Liver (tissue), 9 donors: Measurements from ENCODE around the gene TPSB2. TPM values are rescaled to one million over a fixed set of nuclear protein-coding genes. Genes with fewer than 3 reads are reported as not detected.
"Not testable (repeated sequence)": the region's sequence is repeated elsewhere in the genome, so short reads cannot be mapped to it uniquely, and the experiment has no call there.

Experiments
- DNase-seq: peaks from one replicate; pipeline ENCODE4 v3.0.0-alpha.2; 2017; ENCODE audit warnings: low spot score
- H3K27ac ChIP-seq, 2 donors: one replicate each; pipeline ENCODE4 v1.7.0; 2013; ENCODE audit warnings: inconsistent platforms in 2 of 2, low read length in 2 of 2, control low read depth in 1 of 2, low read depth in 1 of 2, mild to moderate bottlenecking in 1 of 2
- H3K27me3 ChIP-seq, 4 donors: one replicate each; pipeline versions ENCODE4 v1.6.1 to v1.7.0; 2013; ENCODE audit warnings: low read length in 3 of 4, inconsistent platforms in 1 of 4, mild to moderate bottlenecking in 1 of 4, moderate library complexity in 1 of 4; ENCODE audit not compliant: control insufficient read depth in 4 of 4, insufficient read depth in 4 of 4
- H3K36me3 ChIP-seq, 4 donors: one replicate each; pipeline versions ENCODE4 v1.6.1 to v1.7.0; 2013; ENCODE audit warnings: low read length in 3 of 4, mild to moderate bottlenecking in 3 of 4, low read depth in 1 of 4, moderate library complexity in 1 of 4; ENCODE audit not compliant: control insufficient read depth in 4 of 4, insufficient read depth in 3 of 4
- H3K4me1 ChIP-seq, 4 donors: one replicate each; pipeline versions ENCODE4 v1.6.1 to v1.7.0; 2013; ENCODE audit warnings: low read length in 3 of 4, mild to moderate bottlenecking in 3 of 4, moderate library complexity in 1 of 4; ENCODE audit not compliant: control insufficient read depth in 4 of 4, insufficient read depth in 4 of 4
- H3K4me3 ChIP-seq, 3 donors: one replicate each; pipeline versions ENCODE4 v1.6.1 to v1.7.0; 2013; ENCODE audit warnings: low read length in 3 of 3, control low read depth in 1 of 3, low read depth in 1 of 3, mild to moderate bottlenecking in 1 of 3
- H3K9ac ChIP-seq, 2 donors: one replicate each; pipeline ENCODE4 v1.7.0; 2013; ENCODE audit warnings: low read length in 2 of 2, mild to moderate bottlenecking in 2 of 2, moderate library complexity in 2 of 2, control low read depth in 1 of 2, low read depth in 1 of 2
- H3K9me3 ChIP-seq, 4 donors: one replicate each; pipeline versions ENCODE4 v1.6.1 to v1.7.0; 2013; ENCODE audit warnings: low read length in 3 of 4; ENCODE audit not compliant: control insufficient read depth in 4 of 4
- EGR1 ChIP-seq, 2 donors: IDR thresholded peaks; 2 replicates each; pipeline ENCODE4 v1.6.1; 2016 to 2018; ENCODE audit warnings: antibody characterized with exemption in 2 of 2, low read depth in 2 of 2
- FOXA1 ChIP-seq: IDR thresholded peaks from 2 replicates; pipeline ENCODE4 v1.6.1; 2016; ENCODE audit warnings: antibody characterized with exemption
- FOXA2 ChIP-seq: IDR thresholded peaks from 2 replicates; pipeline ENCODE4 v1.6.1; 2016; ENCODE audit warnings: antibody characterized with exemption
- GABPA ChIP-seq, 2 donors: IDR thresholded peaks in 1 of 2; conservative IDR thresholded peaks in 1 of 2; 2 replicates each; pipeline ENCODE4 v1.6.1; 2016; ENCODE audit warnings: antibody characterized with exemption in 2 of 2, mild to moderate bottlenecking in 1 of 2, moderate library complexity in 1 of 2
- HNF4A ChIP-seq, 2 donors: conservative IDR thresholded peaks; 2 replicates each; pipeline ENCODE4 v1.6.1; 2016; ENCODE audit warnings: antibody characterized with exemption in 2 of 2, mild to moderate bottlenecking in 2 of 2
- HNF4G ChIP-seq: IDR thresholded peaks from 2 replicates; pipeline ENCODE4 v1.6.1; 2016; ENCODE audit warnings: antibody characterized with exemption
- JUND ChIP-seq, 2 donors: IDR thresholded peaks; 2 replicates each; pipeline ENCODE4 v1.6.1; 2016; ENCODE audit warnings: antibody characterized with exemption in 2 of 2
- NR2F2 ChIP-seq: IDR thresholded peaks from 2 replicates; pipeline ENCODE4 v1.6.1; 2016; ENCODE audit warnings: antibody characterized with exemption
- RAD21 ChIP-seq, 2 donors: IDR thresholded peaks; 2 replicates each; pipeline ENCODE4 v1.6.1; 2016; ENCODE audit warnings: antibody characterized with exemption in 2 of 2, mild to moderate bottlenecking in 2 of 2
- RXRA ChIP-seq, 2 donors: IDR thresholded peaks; 2 replicates each; pipeline ENCODE4 v1.6.1; 2017 to 2018; ENCODE audit warnings: antibody characterized with exemption in 2 of 2, mild to moderate bottlenecking in 1 of 2
- SP1 ChIP-seq: IDR thresholded peaks from 2 replicates; pipeline ENCODE4 v1.6.1; 2018; ENCODE audit warnings: antibody characterized with exemption, mild to moderate bottlenecking
- TAF1 ChIP-seq: conservative IDR thresholded peaks from 2 replicates; pipeline ENCODE4 v1.6.1; 2016; ENCODE audit warnings: antibody characterized with exemption, mild to moderate bottlenecking
- WGBS: extraction: QIAGEN DNeasy Blood & Tissue Kit; methylation state at CpG from one replicate; pipeline ENCODE4 v1.1.7; 2013; 5-methylcytosine and 5-hydroxymethylcytosine counted together
- polyA plus RNA-seq, 2 donors: library from polyadenylated mRNA; stranded (reverse) in 1 of 2; unstranded in 1 of 2; fragments of 200-250 nt in 1 of 2; fragments of >200 nt in 1 of 2; fragmentation: Nextera tagmentation in 1 of 2; extraction: Ambion mirVana in 1 of 2; gene quantifications; one replicate each; pipeline versions ENCODE4 v1.2.1 to v1.2.3, GENCODE V29; 2013 to 2015
- total RNA-seq, 2 donors: library from RNA; depleted of rRNA; stranded (reverse); fragments of >200 nt; gene quantifications; one replicate each; pipeline ENCODE4 v1.2.3, GENCODE V29; 2014
- TF ChIP-seq, protein P1 (sequence below): IDR thresholded peaks from 2 replicates; pipeline ENCODE4 v1.6.1; 2016; ENCODE audit warnings: antibody characterized with exemption
- TF ChIP-seq, protein P2 (sequence below): IDR thresholded peaks from 2 replicates; pipeline ENCODE4 v1.6.1; 2016; ENCODE audit warnings: antibody characterized with exemption
- TF ChIP-seq, protein P3 (sequence below): IDR thresholded peaks from 2 replicates; pipeline ENCODE4 v1.6.1; 2016; ENCODE audit warnings: antibody characterized with exemption, mild to moderate bottlenecking
- TF ChIP-seq, protein P4 (sequence below): IDR thresholded peaks from 2 replicates; pipeline ENCODE4 v1.6.1; 2016; ENCODE audit warnings: antibody characterized with exemption
- TF ChIP-seq, protein P5 (sequence below): fragments of 150-350 bp; IDR thresholded peaks from 2 replicates; pipeline ENCODE4 v1.5.1; 2017; ENCODE audit warnings: improper control_type of control experiment, low read depth, low read length; ENCODE audit not compliant: missing input control
- donor health status: healthy.
- donor health status: healthy.
- donor health status: healthy.
- donor health status: healthy.
- donor health status: healthy.

Gene TPSB2
- total RNA-seq = under 1 TPM; 0.09 to 0.67 TPM
- 10 to 100 TPM in 1 of 2 donors, under 1 TPM in 1; 0.24 to 12.7 TPM for polyA plus RNA-seq

DNA sequence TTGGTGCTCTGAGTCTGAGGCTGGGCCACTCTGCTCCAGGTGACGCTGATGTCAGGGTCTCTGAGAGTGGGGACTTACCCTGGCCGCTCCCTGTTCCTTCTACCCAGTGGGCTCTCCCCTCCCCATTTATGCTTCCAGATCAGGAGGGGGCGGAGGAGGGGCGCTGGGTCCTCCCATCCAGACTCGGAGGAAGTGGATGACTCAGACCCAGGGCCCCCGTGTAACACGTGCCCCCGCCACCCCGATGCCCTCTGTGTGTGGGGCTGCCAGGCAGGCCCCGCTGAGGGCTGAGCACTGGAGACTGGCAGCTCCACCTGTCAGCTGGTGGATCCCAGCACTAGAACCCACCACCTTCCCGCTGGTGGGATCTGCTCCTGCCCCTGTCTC, at the start of gene TPSB2:
TPSB2 (minus strand) TSS at position 101 of the 387 bp plus-strand sequence. CDS start 233 bp downstream, outside the sequence.
- not testable (repeated sequence) for H3K9me3 ChIP-seq, H3K27ac ChIP-seq, H3K27me3 ChIP-seq, H3K4me3 ChIP-seq, H3K4me1 ChIP-seq, DNase-seq, H3K9ac ChIP-seq, H3K36me3 ChIP-seq
- 100% methylated on average over 1 of the region's 11 CpGs for WGBS

DNA sequence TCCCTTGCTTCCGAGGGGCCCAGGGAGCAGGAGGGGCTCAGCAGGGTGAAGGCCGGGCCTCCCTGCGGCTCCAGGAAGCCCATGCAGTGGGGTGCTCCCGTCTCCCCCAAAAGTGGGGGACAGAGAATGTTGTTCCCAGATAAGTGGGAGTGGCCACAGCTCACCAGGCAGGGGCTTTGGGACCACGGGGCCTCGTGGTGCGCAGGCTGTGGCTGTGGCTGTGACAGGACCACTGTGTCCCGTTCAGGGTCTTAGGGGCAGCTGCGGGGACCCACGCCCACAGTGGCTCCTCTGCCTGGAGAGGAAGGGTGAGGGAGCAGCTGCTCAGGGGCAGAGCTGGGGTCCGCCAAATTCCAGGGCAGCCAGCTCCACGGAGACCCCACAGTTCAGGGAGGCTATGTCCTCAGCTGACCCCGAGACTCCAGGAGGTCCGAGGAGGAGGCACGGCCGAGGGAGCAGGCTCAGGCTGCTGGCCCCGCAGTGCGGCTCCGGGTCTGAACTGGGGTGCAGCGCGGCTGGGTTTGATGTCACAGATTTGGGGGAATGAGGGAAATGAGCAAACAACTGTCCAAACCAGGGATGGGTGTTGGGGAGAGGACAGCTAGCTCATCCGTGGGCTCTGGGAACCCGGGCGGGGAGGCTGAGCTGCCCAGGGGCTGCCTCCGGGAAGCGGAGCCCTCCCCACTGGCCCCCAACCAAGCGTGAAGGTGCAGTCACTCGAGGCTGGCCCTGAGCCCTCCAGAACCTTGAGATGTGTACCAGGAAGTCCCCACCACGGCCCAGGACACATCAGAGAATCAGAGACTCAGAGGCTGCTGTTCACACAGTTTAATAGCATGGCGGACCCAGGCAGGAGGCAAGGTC, 49.3 kb upstream of the TPSB2 start:
- Histone ChIP-seq H3K27ac (no peak overlapping the region), H3K9ac (no peak overlapping the region), H3K4me3 (no peak overlapping the region), H3K9me3 (no peaks in the 10 kb centered on the region), H3K27me3 (peaks cover 0 to 3% (median 0%) of the 10 kb centered on the region in 4 donors), H3K4me1 (no peaks in the 10 kb centered on the region), H3K36me3 (no peaks in the 10 kb centered on the region)
- DNase-seq = no peak
- TF ChIP-seq, protein P1, sequence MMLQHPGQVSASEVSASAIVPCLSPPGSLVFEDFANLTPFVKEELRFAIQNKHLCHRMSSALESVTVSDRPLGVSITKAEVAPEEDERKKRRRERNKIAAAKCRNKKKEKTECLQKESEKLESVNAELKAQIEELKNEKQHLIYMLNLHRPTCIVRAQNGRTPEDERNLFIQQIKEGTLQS = no peak
- no peak for TF ChIP-seq JUND (IDR thresholded peaks at IDR 0.05)
- TF ChIP-seq GABPA (IDR thresholded peaks at IDR 0.05 in 1 of 2, conservative IDR thresholded peaks at IDR 0.05 in 1 of 2) = no peak
- TF ChIP-seq FOXA1 = no peak
- no peak for TF ChIP-seq HNF4G
- TF ChIP-seq, protein P2, sequence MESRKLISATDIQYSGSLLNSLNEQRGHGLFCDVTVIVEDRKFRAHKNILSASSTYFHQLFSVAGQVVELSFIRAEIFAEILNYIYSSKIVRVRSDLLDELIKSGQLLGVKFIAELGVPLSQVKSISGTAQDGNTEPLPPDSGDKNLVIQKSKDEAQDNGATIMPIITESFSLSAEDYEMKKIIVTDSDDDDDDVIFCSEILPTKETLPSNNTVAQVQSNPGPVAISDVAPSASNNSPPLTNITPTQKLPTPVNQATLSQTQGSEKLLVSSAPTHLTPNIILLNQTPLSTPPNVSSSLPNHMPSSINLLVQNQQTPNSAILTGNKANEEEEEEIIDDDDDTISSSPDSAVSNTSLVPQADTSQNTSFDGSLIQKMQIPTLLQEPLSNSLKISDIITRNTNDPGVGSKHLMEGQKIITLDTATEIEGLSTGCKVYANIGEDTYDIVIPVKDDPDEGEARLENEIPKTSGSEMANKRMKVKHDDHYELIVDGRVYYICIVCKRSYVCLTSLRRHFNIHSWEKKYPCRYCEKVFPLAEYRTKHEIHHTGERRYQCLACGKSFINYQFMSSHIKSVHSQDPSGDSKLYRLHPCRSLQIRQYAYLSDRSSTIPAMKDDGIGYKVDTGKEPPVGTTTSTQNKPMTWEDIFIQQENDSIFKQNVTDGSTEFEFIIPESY = no peak
- no peak for TF ChIP-seq TAF1
- TF ChIP-seq FOXA2 = no peak
- TF ChIP-seq SP1 = no peak
- no peak for TF ChIP-seq RAD21 (IDR thresholded peaks at IDR 0.05)
- TF ChIP-seq, protein P3, sequence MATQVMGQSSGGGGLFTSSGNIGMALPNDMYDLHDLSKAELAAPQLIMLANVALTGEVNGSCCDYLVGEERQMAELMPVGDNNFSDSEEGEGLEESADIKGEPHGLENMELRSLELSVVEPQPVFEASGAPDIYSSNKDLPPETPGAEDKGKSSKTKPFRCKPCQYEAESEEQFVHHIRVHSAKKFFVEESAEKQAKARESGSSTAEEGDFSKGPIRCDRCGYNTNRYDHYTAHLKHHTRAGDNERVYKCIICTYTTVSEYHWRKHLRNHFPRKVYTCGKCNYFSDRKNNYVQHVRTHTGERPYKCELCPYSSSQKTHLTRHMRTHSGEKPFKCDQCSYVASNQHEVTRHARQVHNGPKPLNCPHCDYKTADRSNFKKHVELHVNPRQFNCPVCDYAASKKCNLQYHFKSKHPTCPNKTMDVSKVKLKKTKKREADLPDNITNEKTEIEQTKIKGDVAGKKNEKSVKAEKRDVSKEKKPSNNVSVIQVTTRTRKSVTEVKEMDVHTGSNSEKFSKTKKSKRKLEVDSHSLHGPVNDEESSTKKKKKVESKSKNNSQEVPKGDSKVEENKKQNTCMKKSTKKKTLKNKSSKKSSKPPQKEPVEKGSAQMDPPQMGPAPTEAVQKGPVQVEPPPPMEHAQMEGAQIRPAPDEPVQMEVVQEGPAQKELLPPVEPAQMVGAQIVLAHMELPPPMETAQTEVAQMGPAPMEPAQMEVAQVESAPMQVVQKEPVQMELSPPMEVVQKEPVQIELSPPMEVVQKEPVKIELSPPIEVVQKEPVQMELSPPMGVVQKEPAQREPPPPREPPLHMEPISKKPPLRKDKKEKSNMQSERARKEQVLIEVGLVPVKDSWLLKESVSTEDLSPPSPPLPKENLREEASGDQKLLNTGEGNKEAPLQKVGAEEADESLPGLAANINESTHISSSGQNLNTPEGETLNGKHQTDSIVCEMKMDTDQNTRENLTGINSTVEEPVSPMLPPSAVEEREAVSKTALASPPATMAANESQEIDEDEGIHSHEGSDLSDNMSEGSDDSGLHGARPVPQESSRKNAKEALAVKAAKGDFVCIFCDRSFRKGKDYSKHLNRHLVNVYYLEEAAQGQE = no peak
- TF ChIP-seq EGR1 (IDR thresholded peaks at IDR 0.05; ENCODE audit: low read depth in 2 of 2) = no peak
- no peak for TF ChIP-seq NR2F2
- no peak for TF ChIP-seq RXRA (IDR thresholded peaks at IDR 0.05)
- TF ChIP-seq, protein P4, sequence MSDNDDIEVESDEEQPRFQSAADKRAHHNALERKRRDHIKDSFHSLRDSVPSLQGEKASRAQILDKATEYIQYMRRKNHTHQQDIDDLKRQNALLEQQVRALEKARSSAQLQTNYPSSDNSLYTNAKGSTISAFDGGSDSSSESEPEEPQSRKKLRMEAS = no peak
- no peak for TF ChIP-seq HNF4A (conservative IDR thresholded peaks at IDR 0.05)
- TF ChIP-seq, protein P5, sequence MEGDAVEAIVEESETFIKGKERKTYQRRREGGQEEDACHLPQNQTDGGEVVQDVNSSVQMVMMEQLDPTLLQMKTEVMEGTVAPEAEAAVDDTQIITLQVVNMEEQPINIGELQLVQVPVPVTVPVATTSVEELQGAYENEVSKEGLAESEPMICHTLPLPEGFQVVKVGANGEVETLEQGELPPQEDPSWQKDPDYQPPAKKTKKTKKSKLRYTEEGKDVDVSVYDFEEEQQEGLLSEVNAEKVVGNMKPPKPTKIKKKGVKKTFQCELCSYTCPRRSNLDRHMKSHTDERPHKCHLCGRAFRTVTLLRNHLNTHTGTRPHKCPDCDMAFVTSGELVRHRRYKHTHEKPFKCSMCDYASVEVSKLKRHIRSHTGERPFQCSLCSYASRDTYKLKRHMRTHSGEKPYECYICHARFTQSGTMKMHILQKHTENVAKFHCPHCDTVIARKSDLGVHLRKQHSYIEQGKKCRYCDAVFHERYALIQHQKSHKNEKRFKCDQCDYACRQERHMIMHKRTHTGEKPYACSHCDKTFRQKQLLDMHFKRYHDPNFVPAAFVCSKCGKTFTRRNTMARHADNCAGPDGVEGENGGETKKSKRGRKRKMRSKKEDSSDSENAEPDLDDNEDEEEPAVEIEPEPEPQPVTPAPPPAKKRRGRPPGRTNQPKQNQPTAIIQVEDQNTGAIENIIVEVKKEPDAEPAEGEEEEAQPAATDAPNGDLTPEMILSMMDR = no peak
- 72% methylated on average over 30 of the region's 30 CpGs for WGBS
